NCI-H748 (cell line): Measurements from ENCODE around the gene CACNA1C.
A peak's percentile ranks its signal among the peaks of the same experiment; 100 is the strongest.

Experiments used
- DNase-seq: peaks from one replicate; lab custom pipeline; 2025; ENCODE audit not compliant: unreplicated experiment; lab: John Stamatoyannopoulos, UW

CACNA1C gene

GRCh38 chr12:2535583-2536204, 482.9 kb downstream of the CACNA1C start:
- DNase-seq, result no peak

- no peak for DNase-seq
Measured at GRCh38 chr12:2536724-2537123, 483.9 kb downstream of the CACNA1C start.

GRCh38 chr12:2537868-2538541, 485.2 kb downstream of the CACNA1C start:
- DNase-seq, result no peak

GRCh38 chr12:2539938-2540337, 487.2 kb downstream of the CACNA1C start:
- DNase-seq, result no peak

- DNase-seq, result no peak
Measured at GRCh38 chr12:2540535-2540941, 487.8 kb downstream of the CACNA1C start.

- DNase-seq, result no peak
Measured at GRCh38 chr12:2541631-2542204, 488.9 kb downstream of the CACNA1C start.

- DNase-seq, result no peak
Measured at GRCh38 chr12:2543801-2544200, 491.0 kb downstream of the CACNA1C start.

GRCh38 chr12:2544230-2544629, 491.4 kb downstream of the CACNA1C start:
- DNase-seq, result no peak

GRCh38 chr12:2547273-2548044, 494.7 kb downstream of the CACNA1C start:
- no peak for DNase-seq

GRCh38 chr12:2548081-2548480, 495.3 kb downstream of the CACNA1C start:
- DNase-seq, result no peak

- peak; percentile 0 for DNase-seq
Measured at GRCh38 chr12:2550561-2551411, 498.0 kb downstream of the CACNA1C start.

- no peak for DNase-seq
Measured at GRCh38 chr12:2551412-2551900, 498.7 kb downstream of the CACNA1C start.

- DNase-seq, result no peak
Measured at GRCh38 chr12:2552000-2552756, 499.4 kb downstream of the CACNA1C start.

- no peak for DNase-seq
Measured at GRCh38 chr12:2553388-2554126, 500.8 kb downstream of the CACNA1C start.

GRCh38 chr12:2555487-2556082, 502.8 kb downstream of the CACNA1C start:
- DNase-seq, result peak; percentile 46

- no peak for DNase-seq
Measured at GRCh38 chr12:2557597-2557996, 504.8 kb downstream of the CACNA1C start.

GRCh38 chr12:2559931-2560330, 507.1 kb downstream of the CACNA1C start:
- no peak for DNase-seq

GRCh38 chr12:2560356-2560755, 507.6 kb downstream of the CACNA1C start:
- no peak for DNase-seq

GRCh38 chr12:2561367-2561766, 508.6 kb downstream of the CACNA1C start:
- DNase-seq, result no peak
